ENCODE results near the gene FGFR4. TPM values are rescaled to one million over a fixed set of nuclear protein-coding genes. Genes with fewer than 3 reads are reported as not detected.

The FGFR4 gene
- total RNA-seq, 2 donors from 2014 or later = 33.7 to 63.9 TPM

- DNase-seq = no peak
- TF ChIP-seq POLR2A (IDR thresholded peaks at IDR 0.05) (no peak), CTCF (IDR thresholded peaks at IDR 0.05) (no peak)
- Histone ChIP-seq H3K4me1 (peaks cover 13% of the 10 kb centered on the region), H3K9me3 (no peaks in the 10 kb centered on the region), H3K36me3 (replicated peaks in 1 of 2; ENCODE audit: insufficient read depth in 1 of 2, low read depth in 2 of 2) (no peaks in the 10 kb centered on the region), H3K27ac (peak overlapping the region in 1 of 4 donors; percentile 45), H3K4me3 (no peak overlapping the region), H3K27me3 (no peaks in the 10 kb centered on the region)
- intact Hi-C loops (cut with DNase I) = no loop called here
- no peak for ATAC-seq
- WGBS, 2 donors = 96% methylated on average over 30 of the region's 30 CpGs
These were observed 30.8 kb downstream of the FGFR4 start for GRCh38 chr5:177117441-177118045.

- TF ChIP-seq CTCF (IDR thresholded peaks at IDR 0.05) (no peak), POLR2A (IDR thresholded peaks at IDR 0.05) (no peak)
- no peaks in the 10 kb centered on the region for H3K4me1 ChIP-seq
- H3K9me3 ChIP-seq = no peaks in the 10 kb centered on the region
- ATAC-seq (no peak), DNase-seq (no peak)
- H3K4me3 ChIP-seq = no peak overlapping the region
- WGBS, 2 donors = 91 to 92% methylated on average over 5 of the region's 5 CpGs
- intact Hi-C loops (cut with DNase I) = no loop called here
- H3K27me3 ChIP-seq = no peaks in the 10 kb centered on the region
- no peaks in the 10 kb centered on the region for H3K36me3 ChIP-seq (replicated peaks in 1 of 2; ENCODE audit: insufficient read depth in 1 of 2, low read depth in 2 of 2)
- H3K27ac ChIP-seq = no peak overlapping the region
These were observed 35.9 kb downstream of the FGFR4 start for GRCh38 chr5:177122566-177122965.

GRCh38 chr5:177123789-177124485 lies 37.2 kb downstream of the FGFR4 start:
- no peak overlapping the region for H3K27ac ChIP-seq
- H3K4me3 ChIP-seq = no peak overlapping the region
- no peak for ATAC-seq
- 82 to 85% methylated on average over 15 of the region's 15 CpGs for WGBS, 2 donors
- no peak for TF ChIP-seq POLR2A (IDR thresholded peaks at IDR 0.05)
- intact Hi-C loops (cut with DNase I) = no loop called here
- no peaks in the 10 kb centered on the region for H3K36me3 ChIP-seq (replicated peaks in 1 of 2; ENCODE audit: insufficient read depth in 1 of 2, low read depth in 2 of 2)
- DNase-seq = no peak
- no peaks in the 10 kb centered on the region for H3K9me3 ChIP-seq
- H3K4me1 ChIP-seq = no peaks in the 10 kb centered on the region
- no peaks in the 10 kb centered on the region for H3K27me3 ChIP-seq

GRCh38 chr5:177124486-177124991 lies 37.8 kb downstream of the FGFR4 start:
- Histone ChIP-seq H3K4me1 (no peaks in the 10 kb centered on the region), H3K27me3 (no peaks in the 10 kb centered on the region), H3K36me3 (replicated peaks in 1 of 2; ENCODE audit: insufficient read depth in 1 of 2, low read depth in 2 of 2) (no peaks in the 10 kb centered on the region), H3K27ac (no peak overlapping the region), H3K9me3 (no peaks in the 10 kb centered on the region), H3K4me3 (no peak overlapping the region)
- no peak for ATAC-seq
- 80 to 83% methylated on average over 4 of the region's 4 CpGs for WGBS, 2 donors
- DNase-seq = no peak
- TF ChIP-seq POLR2A (IDR thresholded peaks at IDR 0.05) (no peak), CTCF (IDR thresholded peaks at IDR 0.05) (no peak)
- intact Hi-C loops (cut with DNase I) = no loop called here

GRCh38 chr5:177126771-177127170 lies 40.1 kb downstream of the FGFR4 start:
- Histone ChIP-seq H3K27ac (no peak overlapping the region), H3K9me3 (no peaks in the 10 kb centered on the region), H3K36me3 (replicated peaks in 1 of 2; ENCODE audit: insufficient read depth in 1 of 2, low read depth in 2 of 2) (no peaks in the 10 kb centered on the region), H3K4me1 (no peaks in the 10 kb centered on the region), H3K4me3 (no peak overlapping the region), H3K27me3 (no peaks in the 10 kb centered on the region)
- intact Hi-C loops (cut with DNase I) = no loop called here
- 77 to 88% methylated on average over 1 of the region's 1 CpG for WGBS, 2 donors
- TF ChIP-seq POLR2A (IDR thresholded peaks at IDR 0.05) (no peak), CTCF (IDR thresholded peaks at IDR 0.05) (no peak)
- ATAC-seq (no peak), DNase-seq (no peak)

Data from body of pancreas (tissue), 4 donors.